ENCODE results near the gene ZNF580.

DNA sequence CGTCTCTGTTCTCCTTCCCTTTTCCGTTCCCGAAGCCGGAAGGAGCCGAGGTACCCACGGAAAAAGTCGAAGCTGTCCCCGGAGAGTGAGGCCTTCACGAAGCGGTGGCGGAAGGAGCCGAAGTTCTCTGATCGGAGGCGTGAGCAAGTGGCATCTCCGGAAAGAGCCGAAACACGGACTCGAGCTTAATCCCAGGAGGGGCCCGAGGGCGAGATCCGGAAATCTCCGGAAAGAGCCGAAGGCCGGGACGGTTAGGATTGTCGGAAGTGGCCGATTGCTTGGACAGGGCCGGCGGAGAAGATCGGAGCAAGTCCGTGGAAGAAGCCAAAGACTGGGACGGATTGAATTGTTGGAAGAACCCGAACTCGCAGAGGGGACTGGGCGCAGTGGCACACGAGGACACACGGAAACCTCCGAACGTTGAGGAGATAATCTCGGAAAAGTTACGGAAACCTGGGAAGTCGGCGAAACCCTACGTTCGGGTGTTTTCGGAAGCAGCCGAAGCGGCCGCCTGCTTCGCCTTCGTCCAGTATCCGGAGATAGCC lies 13.6 kb downstream of the ZNF580 start:
- TF ChIP-seq, protein P1, sequence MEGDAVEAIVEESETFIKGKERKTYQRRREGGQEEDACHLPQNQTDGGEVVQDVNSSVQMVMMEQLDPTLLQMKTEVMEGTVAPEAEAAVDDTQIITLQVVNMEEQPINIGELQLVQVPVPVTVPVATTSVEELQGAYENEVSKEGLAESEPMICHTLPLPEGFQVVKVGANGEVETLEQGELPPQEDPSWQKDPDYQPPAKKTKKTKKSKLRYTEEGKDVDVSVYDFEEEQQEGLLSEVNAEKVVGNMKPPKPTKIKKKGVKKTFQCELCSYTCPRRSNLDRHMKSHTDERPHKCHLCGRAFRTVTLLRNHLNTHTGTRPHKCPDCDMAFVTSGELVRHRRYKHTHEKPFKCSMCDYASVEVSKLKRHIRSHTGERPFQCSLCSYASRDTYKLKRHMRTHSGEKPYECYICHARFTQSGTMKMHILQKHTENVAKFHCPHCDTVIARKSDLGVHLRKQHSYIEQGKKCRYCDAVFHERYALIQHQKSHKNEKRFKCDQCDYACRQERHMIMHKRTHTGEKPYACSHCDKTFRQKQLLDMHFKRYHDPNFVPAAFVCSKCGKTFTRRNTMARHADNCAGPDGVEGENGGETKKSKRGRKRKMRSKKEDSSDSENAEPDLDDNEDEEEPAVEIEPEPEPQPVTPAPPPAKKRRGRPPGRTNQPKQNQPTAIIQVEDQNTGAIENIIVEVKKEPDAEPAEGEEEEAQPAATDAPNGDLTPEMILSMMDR (IDR thresholded peaks at IDR 0.05), result no peak
- TF ChIP-seq POLR2A (IDR thresholded peaks at IDR 0.05), result no peak

All from uterus (tissue), 2 donors.